Measurements from ENCODE around the gene NBPF1.
"Not testable (repeated sequence)": the region's sequence is repeated elsewhere in the genome, so short reads cannot be mapped to it uniquely, and the experiment has no call there.

The NBPF1 gene

GRCh38 chr1:16512624-16513411 is 100.5 kb downstream of the NBPF1 start:
- not testable (repeated sequence) for DNase-seq (ENCODE audit: low spot score)

Measured in AG08395 (cell line).